ENCODE data around the gene RNASEH2B.

DNA sequence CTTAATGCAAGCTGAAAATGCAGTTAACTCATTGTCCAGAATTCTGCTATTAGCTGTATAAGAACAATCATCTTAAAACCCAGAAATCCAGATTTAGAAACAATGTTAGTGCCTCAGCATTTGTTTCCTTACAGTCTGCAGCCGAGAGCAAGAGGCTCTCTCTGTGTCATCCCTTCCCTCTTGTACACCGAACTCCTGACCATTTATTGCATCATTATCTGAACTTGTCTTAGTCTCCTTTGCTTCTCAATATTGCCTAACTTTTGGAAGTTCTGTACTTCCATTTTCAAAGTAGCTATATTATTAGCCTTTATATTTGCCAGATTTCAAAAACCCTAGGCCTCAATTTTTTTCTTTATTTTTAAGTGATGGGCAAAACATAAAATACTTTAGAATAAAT lies 27.1 kb downstream of the RNASEH2B start:
- TF ChIP-seq, protein P1, sequence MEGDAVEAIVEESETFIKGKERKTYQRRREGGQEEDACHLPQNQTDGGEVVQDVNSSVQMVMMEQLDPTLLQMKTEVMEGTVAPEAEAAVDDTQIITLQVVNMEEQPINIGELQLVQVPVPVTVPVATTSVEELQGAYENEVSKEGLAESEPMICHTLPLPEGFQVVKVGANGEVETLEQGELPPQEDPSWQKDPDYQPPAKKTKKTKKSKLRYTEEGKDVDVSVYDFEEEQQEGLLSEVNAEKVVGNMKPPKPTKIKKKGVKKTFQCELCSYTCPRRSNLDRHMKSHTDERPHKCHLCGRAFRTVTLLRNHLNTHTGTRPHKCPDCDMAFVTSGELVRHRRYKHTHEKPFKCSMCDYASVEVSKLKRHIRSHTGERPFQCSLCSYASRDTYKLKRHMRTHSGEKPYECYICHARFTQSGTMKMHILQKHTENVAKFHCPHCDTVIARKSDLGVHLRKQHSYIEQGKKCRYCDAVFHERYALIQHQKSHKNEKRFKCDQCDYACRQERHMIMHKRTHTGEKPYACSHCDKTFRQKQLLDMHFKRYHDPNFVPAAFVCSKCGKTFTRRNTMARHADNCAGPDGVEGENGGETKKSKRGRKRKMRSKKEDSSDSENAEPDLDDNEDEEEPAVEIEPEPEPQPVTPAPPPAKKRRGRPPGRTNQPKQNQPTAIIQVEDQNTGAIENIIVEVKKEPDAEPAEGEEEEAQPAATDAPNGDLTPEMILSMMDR (IDR thresholded peaks at IDR 0.05) = no peak
- TF ChIP-seq POLR2A (IDR thresholded peaks at IDR 0.05) = no peak

All from adrenal gland (tissue), 5 donors.